ENCODE results near the gene UBR7. TPM values are rescaled to one million over a fixed set of nuclear protein-coding genes. Genes with fewer than 3 reads are reported as not detected.

The UBR7 gene
- 20.5 and 26.6 TPM in 2 replicates for total RNA-seq

GRCh38 chr14:93206793-93207467, at the start of gene UBR7, which contains the start of gene GON7:
TSS of gene UBR7 (plus strand) at chr14:93207256. CDS start at chr14:93207292, 36 bp downstream.
TSS of gene GON7 (minus strand) at chr14:93207065. CDS start at chr14:93207037, 28 bp downstream.

GRCh38 chr14:93184391-93185348, 22.4 kb upstream of the UBR7 start, which contains the start of the genes LYSET and MOAP1:
TSS of gene LYSET (plus strand) at chr14:93185317. CDS start at chr14:93185406, 89 bp downstream.
TSS of gene MOAP1 (minus strand) at chr14:93184897. CDS start at chr14:93184242, 655 bp downstream.

Other genes with a start within 250 kb of the UBR7 start
- 58.5 and 75.2 TPM in 2 replicates for gene ITPK1, start 91.3 kb upstream of the UBR7 start, total RNA-seq
- 13.5 and 21.2 TPM in 2 replicates for gene MOAP1, start 22.4 kb upstream of the UBR7 start, total RNA-seq
- 8.7 and 11.3 TPM in 2 replicates for gene LYSET, start 21.9 kb upstream of the UBR7 start, total RNA-seq
- 12.3 and 17.1 TPM in 2 replicates for gene GON7, start 191 bp upstream of the UBR7 start, total RNA-seq
- gene BTBD7, start 125.8 kb downstream of the UBR7 start, total RNA-seq = 12.8 and 22.1 TPM in 2 replicates
- gene COX8C, start 139.9 kb downstream of the UBR7 start, total RNA-seq = not detected in 2 replicates
- not detected in 2 replicates for gene UNC79, start 223.7 kb downstream of the UBR7 start, total RNA-seq